ENCODE results near the gene ABCC6. TPM values are rescaled to one million over a fixed set of nuclear protein-coding genes. Genes with fewer than 3 reads are reported as not detected.

The ABCC6 gene
- total and polyA plus RNA-seq, 2 of the 4 experiments (the other 2 are of a cell fraction), result 0.36 to 1.3 TPM

- no peak overlapping the region for H3K18ac ChIP-seq (ENCODE audit: low read depth, low read length)
- H4K8ac ChIP-seq (ENCODE audit: low read depth in 2 of 2, low read length in 2 of 2), result no peak overlapping the region
- no peak overlapping the region for H2AFZ ChIP-seq (replicated peaks; ENCODE audit: low read length, poor library complexity)
- H2BK120ac ChIP-seq (ENCODE audit: low read depth, low read length), result no peak overlapping the region
- DNase-seq (no peak), ATAC-seq (ENCODE audit: low read depth) (no peak)
- TF ChIP-seq MXI1 (IDR thresholded peaks at IDR 0.05; ENCODE audit: borderline replicate concordance, low read depth, low read length) (no peak), RAD21 (IDR thresholded peaks at IDR 0.05; ENCODE audit: low read length) (no peak), CHD1 (IDR thresholded peaks at IDR 0.05; ENCODE audit: low read depth, low read length) (no peak), SMC3 (IDR thresholded peaks at IDR 0.05; ENCODE audit: low read depth, low read length) (no peak), POLR2A (IDR thresholded peaks at IDR 0.05; ENCODE audit: low read depth, low read length) (no peak)
- no peak overlapping the region for H4K91ac ChIP-seq (ENCODE audit: insufficient read depth, low read depth, low read length)
- no peak overlapping the region for H3K4me3 ChIP-seq (ENCODE audit: insufficient read depth, low read depth, low read length)
- H2AK5ac ChIP-seq (ENCODE audit: low read depth, low read length), result no peak overlapping the region
- no peak overlapping the region for H3K9ac ChIP-seq (ENCODE audit: low read depth, low read length)
- no peaks in the 10 kb centered on the region for H3K79me1 ChIP-seq (ENCODE audit: low read depth in 1 of 2, low read length in 2 of 2)
- H3K9me3 ChIP-seq (ENCODE audit: control insufficient read depth, insufficient read depth, low read length), result peaks cover 7% of the 10 kb centered on the region
- 0 out of 2 replicates have a peak, but pooled peaks cover 3% of the 10 kb centered on the region for H3K9me1 ChIP-seq (ENCODE audit: insufficient read depth, low read length)
- no peaks in the 10 kb centered on the region for H3K4me1 ChIP-seq (ENCODE audit: control insufficient read depth, insufficient read depth, low read length)
- ChIA-PET POLR2A (ENCODE audit: unreplicated experiment) (no interaction called here), CTCF (interaction anchor here (0.5 kb wide), 1 partner anchor 13 kb away, joined by 4 read pairs; no protein-coding TSS in a partner anchor)
- no peak overlapping the region for H3K56ac ChIP-seq (ENCODE audit: extremely low read depth, insufficient read depth, low read length)
- dilution Hi-C loops (cut with HindIII; ENCODE audit: low sequenced_read_pairs, unreplicated experiment), result no loop called here
- no peak overlapping the region for H2AK9ac ChIP-seq (replicated peaks; ENCODE audit: low read depth, low read length, poor library complexity)
- no peak overlapping the region for H3K14ac ChIP-seq (replicated peaks; ENCODE audit: low read depth, low read length)
- in situ Hi-C loops (cut with MboI; ENCODE audit: low sequenced_read_pairs), result no loop called here
- H2BK20ac ChIP-seq (ENCODE audit: low read depth, low read length), result no peak overlapping the region
- H3K36me3 ChIP-seq (ENCODE audit: control insufficient read depth, insufficient read depth, low read length), result peaks cover 4% of the 10 kb centered on the region; the same call in 1 of the 2 replicates
- no peak overlapping the region for H3K4me2 ChIP-seq (ENCODE audit: low read depth, low read length)
- H4K5ac ChIP-seq (ENCODE audit: low read depth, low read length), result no peak overlapping the region
- H3K23ac ChIP-seq (ENCODE audit: low read depth, low read length), result no peak overlapping the region
- BruUV-seq (replicated peaks), result no TSS peak
- H2BK15ac ChIP-seq (ENCODE audit: low read depth, low read length), result no peak overlapping the region
- no peak overlapping the region for H3K27ac ChIP-seq (ENCODE audit: insufficient read depth, low read length)
- intact Hi-C loops (cut with micrococcal nuclease), result no loop called here
- 72% methylated on average over 6 of the region's 8 CpGs; no CpG with 5 or more reads in 1 of the 2 experiments for WGBS, 2 experiments (ENCODE audit: extremely low coverage in 2 of 2, insufficient read length in 1 of 2)
- H3K27me3 ChIP-seq (ENCODE audit: control insufficient read depth, insufficient read depth, low read length), result no peaks in the 10 kb centered on the region; the same call in 1 of the 2 replicates
- no peaks in the 10 kb centered on the region; the same call in 1 of the 2 replicates for H4K20me1 ChIP-seq (ENCODE audit: insufficient read depth, low read length)
- no peak overlapping the region for H3K4ac ChIP-seq (ENCODE audit: low read depth, low read length)
- no peak overlapping the region for H2BK5ac ChIP-seq (ENCODE audit: low read depth, low read length, poor library complexity, severe bottlenecking)
Observed at GRCh38 chr16:16182918-16183317, 40.4 kb downstream of the ABCC6 start.

All from IMR-90 (cell line).